Superior temporal gyrus (tissue), 1 donor: ENCODE data around the gene CNST.

ENCODE experiments used
- DNase-seq: peaks from one replicate; pipeline ENCODE4 v3.0.0-alpha.2; 2016; ENCODE audit errors: extremely low spot score

CNST gene, protein sequence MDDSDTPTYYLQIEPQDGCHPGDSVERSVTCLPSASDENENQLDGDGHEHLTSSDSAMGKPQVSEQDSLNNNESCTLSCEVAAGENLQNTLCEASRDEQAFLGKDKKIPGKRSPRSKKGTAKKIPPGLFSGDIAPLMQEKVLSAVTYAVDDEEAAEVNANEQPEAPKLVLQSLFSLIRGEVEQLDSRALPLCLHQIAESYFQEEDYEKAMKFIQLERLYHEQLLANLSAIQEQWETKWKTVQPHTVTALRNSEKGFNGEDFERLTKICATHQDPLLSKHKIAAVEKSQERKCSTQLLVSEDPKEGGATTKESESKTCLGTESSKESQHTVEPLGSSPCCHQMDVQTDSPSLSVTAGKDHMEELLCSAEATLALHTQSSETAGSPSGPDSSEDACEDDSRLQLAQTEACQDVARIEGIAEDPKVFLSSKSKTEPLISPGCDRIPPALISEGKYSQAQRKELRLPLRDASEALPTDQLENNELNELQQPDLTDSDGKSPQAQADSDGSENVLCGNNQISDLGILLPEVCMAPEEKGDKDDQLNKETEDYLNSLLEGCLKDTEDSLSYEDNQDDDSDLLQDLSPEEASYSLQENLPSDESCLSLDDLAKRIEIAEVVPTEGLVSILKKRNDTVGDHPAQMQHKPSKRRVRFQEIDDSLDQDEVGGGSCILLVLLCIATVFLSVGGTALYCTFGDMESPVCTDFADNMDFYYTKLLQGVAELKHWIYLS

DNA sequence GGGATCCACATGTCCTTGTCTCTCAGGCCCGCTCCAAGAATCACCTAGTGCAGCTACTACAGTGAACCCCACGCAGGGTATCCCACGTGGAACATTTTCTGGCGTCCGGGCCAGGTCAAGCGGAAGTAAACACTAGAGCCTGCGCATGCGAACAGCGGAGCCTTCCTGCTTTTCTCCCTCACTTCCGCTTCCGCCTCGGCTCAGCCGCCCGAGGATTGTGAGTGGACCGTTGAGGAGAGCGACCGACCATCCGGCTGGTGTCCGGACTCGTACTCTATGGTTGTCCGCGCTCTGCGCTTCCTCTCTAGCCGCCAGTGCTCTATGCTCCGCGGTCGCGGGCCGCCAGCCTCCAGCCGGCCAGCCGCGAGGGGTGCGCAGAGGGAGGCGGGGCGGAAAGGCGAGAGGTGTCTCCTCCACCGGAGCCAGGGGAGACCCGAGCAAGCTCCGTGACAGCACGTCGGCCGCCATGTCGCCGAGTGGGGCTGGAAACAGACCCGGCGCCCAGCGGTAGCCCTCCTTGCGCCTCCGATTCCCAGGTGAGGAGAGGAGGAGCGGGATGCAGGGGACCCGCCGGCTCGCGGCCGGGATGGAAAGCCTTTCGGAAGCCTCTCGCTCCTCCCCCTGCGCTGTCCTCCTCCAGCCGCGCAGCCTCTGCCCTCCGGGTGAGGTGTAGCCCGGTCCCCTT lies at the start of gene CNST, which contains the start of gene TFB2M:
Gene CNST (plus strand): TSS at position 329 of the 685 bp plus-strand sequence. CDS start 25,107 bp downstream, outside the sequence.
Gene TFB2M (minus strand): TSS at position 134 of the 685 bp plus-strand sequence. CDS start 123 bp downstream, at position 11.
- DNase-seq = peak; percentile 99

- DNase-seq = no peak
These were observed 48.9 kb upstream of the CNST start for GRCh38 chr1:246517391-246517790.

- no peak for DNase-seq
These were observed 47.6 kb upstream of the CNST start for GRCh38 chr1:246518456-246519205.

GRCh38 chr1:246519514-246519913 lies 46.7 kb upstream of the CNST start:
- DNase-seq = no peak

GRCh38 chr1:246526380-246526779 lies 39.9 kb upstream of the CNST start:
- no peak for DNase-seq

- DNase-seq = no peak
These were observed 39.3 kb upstream of the CNST start for GRCh38 chr1:246526915-246527314.

GRCh38 chr1:246527402-246528088 lies 38.7 kb upstream of the CNST start:
- no peak for DNase-seq

- DNase-seq = no peak
These were observed 37.1 kb upstream of the CNST start for GRCh38 chr1:246528933-246529731.

- DNase-seq = no peak
These were observed 35.8 kb upstream of the CNST start for GRCh38 chr1:246530482-246530881.

DNA sequence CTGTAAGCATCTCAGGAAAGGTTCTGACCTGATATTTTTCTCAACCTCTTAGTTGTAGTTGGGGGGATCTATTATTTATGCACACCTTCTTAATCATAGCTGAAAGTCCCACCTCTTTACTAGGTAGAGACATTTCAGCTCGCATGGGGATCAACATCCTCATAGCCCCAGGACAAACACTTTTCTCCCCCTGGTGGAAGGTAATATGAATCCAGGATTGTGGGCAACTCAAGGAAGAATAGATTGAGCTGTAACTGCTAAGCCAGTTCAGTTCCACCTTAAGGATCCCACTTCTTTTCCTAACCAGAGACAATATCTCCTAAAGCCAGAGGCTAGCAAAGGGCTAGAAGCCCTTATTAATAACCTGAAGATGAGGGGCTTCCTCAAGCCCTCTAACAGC lies 33.7 kb upstream of the CNST start:
- DNase-seq = no peak

DNA sequence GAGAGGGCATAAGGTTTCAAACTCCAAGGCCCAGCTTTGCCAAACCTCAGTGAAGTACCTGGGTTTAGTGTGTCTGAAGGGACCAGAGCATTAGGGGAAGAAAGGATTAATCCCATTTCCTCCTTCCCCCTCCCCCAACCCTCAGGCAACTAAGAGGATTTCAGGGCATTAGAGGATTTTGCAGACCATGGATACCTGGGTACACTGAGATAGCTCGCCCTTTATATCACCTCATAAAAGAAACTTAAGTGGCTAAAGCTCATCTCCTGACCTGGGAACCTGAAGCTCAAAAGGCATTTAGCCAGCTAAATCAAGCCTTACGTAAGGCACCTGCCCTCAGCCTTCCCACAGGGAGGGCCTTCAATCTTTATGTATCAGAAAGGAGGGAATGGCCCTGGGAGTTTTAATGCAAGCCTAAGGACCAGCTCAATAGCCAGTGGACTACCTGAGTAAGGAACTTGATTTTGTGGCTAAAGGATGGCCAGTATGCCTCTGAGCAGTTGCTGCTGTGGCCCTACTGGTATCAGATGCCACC lies 32.8 kb upstream of the CNST start:
- DNase-seq = no peak

DNA sequence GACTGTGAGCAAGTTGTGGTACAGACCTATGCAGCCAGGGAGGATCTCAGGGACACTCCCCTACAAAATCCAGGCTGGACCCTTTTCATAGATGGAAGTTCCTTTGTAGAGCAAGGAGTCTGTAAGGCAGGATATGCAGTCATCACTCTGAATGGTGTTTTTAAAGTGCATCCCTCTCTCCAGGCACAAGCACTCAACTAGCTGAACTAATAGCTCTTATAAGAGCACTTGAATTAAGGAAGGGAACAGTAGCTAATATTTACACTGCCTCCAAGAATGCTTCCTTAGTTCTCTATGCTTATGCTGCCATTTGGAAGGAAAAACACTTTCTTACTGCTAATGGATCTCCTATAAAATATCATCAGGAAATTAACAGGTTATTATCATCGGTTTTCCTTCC lies 32.1 kb upstream of the CNST start:
- no peak for DNase-seq

DNA sequence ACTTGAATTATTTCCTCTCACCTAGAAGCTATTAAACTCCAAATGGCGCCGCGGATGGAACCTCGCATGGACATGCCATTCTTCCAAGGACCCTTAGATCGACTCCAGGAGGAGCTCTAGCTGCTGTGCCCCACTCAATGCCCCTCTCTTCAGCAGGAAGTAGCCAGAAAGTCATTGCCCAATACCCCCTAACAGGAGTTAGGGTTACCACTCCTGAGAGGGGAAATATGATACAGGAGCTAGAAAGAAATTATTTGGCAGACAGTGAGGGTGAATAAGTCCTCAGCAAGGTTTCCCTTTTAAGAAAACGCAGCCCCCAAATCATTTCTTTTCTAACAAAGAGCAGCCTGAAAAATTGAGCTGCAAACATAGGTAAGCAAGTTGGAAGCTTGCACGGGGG lies 28.8 kb upstream of the CNST start:
- DNase-seq = no peak

- DNase-seq = no peak
These were observed 28.4 kb upstream of the CNST start for GRCh38 chr1:246537887-246538286.

DNA sequence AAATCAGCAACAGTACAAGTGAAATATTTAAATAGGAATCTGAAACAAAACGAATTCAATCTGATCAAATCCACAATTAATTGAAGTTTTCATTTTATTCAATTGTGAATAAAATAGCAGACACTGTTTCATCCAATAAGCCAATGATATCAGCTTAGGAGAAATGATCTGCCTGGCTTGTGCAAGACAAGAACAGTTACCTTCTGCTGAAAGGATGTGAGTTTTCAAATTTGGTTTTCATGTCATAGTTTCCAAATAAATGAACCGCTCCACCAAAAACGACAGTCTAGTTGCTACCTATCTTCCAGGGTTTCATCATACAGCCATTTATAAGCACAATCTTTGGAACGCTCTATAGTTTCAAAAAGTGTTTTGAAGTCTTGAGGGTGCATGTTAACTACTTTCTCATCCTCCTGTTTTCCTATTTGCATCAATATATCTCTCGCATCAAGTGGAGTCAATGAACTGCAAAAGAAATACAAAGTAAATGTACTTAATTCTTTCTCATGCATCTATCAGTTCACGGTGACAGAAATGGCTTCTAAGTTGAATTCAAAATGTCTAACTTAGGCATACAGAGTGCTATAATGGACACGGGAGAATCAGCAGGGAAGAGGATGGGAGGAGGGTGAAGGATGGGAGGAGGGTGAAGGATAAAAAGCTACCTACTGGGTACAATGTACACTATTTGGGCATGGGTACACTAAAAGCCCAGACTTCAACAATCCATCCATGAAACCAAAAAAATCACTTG lies 25.3 kb upstream of the CNST start:
- no peak for DNase-seq

- DNase-seq = no peak
These were observed 22.3 kb upstream of the CNST start for GRCh38 chr1:246544001-246544400.

- no peak for DNase-seq
These were observed 16.6 kb upstream of the CNST start for GRCh38 chr1:246549665-246550064.

- no peak for DNase-seq
These were observed 15.9 kb upstream of the CNST start for GRCh38 chr1:246550402-246550801.

DNA sequence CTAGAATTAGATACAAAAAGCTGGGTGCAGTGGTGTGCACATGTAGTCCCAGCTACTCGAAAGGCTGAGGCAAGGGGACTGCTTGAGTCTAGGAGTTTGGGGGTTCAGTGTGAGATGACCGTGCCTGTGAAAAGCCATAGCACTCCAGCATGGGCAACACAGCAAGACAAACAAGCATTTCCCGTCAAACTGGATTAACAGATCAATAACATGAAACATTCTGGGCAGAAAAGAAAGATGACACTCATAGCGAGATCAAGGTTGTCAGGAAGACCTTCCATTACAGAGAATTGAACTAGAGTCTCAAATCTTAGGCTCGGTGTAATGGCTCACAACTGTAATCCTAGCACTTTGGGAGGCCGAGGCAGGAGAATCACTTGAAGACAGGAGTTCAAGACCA lies 14.1 kb upstream of the CNST start:
- DNase-seq = no peak
